ENCODE data around the gene PLA2G4F.

PLA2G4F gene

DNA sequence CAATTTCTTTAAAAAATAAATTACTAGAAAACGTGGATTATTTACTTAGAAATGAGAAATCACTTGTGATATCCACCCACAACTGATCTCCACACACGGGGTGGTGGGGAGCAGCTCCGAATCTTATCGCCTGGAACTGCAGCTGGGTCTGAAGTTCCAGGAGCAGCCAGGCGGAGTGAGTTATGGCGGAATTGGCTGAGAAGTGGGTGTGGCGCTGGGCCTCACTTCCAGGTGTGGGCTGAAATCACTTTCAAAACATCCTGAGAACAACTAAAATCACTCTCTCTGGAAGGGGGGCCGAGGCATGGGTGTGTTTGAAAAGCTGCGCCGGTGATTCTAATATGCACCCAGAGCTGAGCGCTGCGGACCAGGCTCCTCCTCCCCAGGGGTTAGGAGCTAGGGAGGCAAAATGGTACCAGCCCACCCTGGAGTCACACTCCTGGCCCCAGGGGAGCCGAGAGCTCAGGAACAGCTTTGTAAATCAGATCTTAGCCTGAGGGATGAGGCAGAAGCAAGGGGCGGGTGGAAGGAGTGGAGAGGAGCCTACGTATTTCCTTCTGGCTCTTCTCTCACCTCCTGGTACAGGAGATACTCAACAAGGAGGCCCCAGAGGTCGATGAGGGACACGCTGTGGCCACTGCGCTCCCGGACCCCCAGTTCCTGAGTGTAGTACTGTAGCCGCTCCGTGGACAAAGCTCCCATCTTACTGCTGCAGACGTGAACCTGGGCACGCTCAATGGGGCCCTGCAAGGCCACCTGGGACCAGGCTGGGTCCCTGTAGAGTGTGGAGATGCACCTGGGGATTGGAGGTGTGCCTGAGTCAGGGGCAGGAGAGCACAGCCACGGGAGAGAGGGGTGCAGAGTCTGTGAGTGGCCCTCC is 9.6 kb downstream of the PLA2G4F start:
- DNase-seq (ENCODE audit: low read depth), result no peak

DNA sequence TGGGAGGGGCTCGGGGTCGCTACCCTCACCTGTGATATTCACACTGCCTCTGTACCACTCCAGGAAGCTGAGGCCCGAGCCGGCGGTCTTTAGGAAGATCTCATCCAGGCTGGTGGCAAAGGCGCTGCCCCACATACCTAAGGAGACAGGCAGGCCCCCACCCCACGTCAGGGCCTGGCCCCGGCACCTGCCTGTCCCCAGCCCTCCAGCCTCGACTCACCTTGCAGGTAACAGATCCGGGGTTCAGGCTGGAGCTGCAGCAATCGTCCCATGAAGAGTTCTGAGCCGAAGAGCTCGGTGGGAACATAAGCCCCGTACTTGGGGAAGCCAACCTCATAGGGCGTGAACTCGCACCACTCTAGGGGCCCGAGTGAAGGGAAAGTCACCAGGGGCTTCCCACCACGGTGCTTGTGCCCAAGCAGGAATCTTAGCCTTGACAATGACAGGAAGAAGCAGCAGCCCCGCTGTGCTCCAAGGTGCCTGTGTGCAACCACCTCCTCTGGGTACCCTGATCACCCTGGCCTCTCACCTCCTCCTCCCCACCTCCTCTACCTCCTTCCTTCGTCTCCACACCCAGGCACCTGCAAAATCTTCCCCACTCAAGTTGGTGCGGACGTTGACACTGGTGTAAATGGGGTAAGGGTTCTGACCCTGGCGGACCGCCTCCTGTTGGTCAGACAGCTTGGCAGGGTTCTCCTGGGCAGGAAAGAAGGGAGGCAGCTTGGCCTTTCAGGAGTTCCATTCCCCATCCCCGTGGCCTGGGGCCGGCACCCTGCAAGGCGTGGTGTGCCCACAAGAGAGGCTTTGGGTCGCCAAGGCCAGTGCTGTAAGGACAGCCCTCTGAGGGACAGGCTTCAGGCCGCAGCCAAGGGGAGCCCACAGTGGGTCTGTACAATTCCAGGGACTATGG is 10.6 kb downstream of the PLA2G4F start:
- DNase-seq (ENCODE audit: low read depth), result no peak

- no peak for DNase-seq (ENCODE audit: low read depth)
These were observed 11.5 kb downstream of the PLA2G4F start for GRCh38 chr15:42144841-42145375.

DNA sequence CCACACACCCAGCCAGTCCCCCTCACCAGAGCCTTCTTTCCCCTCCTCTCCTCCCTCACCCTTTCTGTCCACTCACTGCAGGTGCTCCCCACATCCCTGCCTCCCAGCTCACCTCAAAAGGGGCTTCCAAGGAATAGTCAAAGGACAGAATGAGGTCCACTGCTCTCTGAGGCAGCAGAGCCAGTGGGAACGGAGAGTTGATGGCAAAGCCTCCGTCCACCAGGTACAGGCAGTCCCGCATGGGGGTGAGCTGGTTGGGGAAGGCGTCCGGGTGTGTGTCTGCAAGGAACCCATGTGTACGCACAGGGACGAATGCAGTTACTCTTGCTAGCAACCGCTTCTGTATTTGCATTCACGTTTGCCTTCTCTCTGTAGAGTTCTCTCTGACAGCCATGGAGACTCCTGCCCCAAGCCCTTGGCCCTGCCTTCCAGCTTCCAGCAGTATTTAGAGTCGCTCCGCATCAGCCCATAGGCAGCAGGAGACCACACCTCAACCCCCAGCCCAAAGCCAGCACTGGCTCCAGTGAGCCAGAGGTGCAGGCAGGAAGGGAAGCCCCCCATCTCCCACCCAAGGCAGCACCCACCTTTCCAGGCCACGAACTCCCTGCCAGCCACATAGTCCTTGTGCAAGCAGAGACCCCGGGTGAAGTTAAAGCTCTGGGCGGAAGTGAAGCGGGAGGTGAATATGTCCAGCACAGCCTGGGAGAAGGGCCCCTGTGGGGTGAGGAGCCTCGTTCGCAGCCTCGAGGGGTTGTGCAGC is 12.4 kb downstream of the PLA2G4F start:
- DNase-seq (ENCODE audit: low read depth), result no peak

- no peak for DNase-seq (ENCODE audit: low read depth)
These were observed 13.1 kb downstream of the PLA2G4F start for GRCh38 chr15:42143356-42143755.

- DNase-seq (ENCODE audit: low read depth), result no peak
These were observed 14.4 kb downstream of the PLA2G4F start for GRCh38 chr15:42141795-42142667.

DNA sequence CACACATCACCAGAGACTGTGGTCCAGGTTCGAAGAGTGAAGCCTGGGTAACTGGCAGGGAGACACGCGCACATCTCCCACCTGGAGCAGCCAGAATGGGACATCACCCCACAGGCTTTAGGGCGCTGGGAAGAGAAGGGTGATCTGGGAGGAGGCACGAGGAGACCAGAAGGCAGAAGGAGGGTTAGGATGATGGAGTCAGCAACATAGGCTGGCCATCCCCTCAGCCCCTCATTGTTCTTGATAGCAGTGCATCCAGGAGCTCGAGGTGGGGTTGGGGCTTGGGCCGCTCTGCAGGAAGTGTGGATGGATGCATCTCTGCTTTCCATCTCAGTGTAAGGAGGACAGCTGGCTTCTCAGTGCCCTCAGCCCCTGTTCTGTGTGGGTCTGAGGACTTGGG is 15.2 kb downstream of the PLA2G4F start:
- no peak for DNase-seq (ENCODE audit: low read depth)

DNA sequence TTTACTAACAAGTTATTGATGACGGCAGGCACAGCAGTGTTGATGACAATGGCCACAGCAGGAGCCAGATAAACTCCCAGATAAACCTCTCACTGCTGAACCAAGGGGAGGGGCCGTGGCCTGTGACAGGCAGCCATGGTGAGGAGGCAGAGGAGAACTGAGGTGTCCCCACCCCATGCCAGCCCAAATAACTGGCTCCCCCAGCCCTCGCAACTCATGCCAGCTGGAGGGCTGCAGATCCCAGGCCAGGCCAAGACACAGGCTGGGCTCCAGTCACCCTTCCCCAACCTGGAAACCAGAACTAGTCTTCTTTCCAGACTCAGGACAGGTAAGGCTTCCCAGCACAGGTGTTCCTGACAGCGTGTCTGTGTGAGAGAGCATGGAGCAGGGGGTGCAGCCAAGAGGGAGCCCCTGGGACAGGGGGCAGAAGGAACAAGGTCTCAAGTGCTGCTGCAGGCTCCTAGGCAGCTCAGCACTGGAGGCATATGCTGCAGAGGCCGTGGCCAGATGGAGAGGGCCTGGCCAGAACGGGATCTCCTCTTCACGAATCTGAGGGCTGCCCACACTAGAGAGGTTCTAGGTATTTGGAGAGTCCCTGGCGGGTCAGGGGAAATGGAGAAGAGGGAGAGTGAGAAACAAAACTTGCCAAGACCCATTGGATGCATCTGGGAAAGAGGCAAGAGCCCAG is 15.9 kb downstream of the PLA2G4F start:
- DNase-seq (ENCODE audit: low read depth), result no peak

GRCh38 chr15:42139596-42139995 is 16.8 kb downstream of the PLA2G4F start:
- DNase-seq (ENCODE audit: low read depth), result no peak

GRCh38 chr15:42138968-42139386 is 17.5 kb downstream of the PLA2G4F start:
- no peak for DNase-seq (ENCODE audit: low read depth)

DNA sequence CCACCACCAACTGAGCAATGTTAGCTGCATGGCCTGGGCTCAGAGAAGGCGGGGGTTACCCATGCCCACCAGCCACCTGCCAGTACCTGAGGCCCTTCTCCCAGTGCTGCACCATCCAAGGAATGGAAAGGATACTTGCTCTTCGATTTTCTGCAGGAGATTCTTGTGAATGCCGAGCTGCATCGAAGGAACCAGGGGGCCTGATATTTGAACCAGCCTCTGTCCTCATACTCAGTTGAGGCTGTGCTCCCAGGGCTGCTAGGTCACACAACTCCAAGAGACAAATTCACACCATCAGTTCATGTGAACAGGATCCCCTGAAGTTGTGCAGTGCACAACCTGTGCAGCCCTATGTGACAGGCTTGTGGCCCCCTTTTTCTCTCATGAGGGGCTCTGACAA is 18.0 kb downstream of the PLA2G4F start:
- DNase-seq (ENCODE audit: low read depth), result no peak

- peak; percentile 70 for DNase-seq (ENCODE audit: low read depth)
These were observed 18.8 kb downstream of the PLA2G4F start for GRCh38 chr15:42137461-42138261.

DNA sequence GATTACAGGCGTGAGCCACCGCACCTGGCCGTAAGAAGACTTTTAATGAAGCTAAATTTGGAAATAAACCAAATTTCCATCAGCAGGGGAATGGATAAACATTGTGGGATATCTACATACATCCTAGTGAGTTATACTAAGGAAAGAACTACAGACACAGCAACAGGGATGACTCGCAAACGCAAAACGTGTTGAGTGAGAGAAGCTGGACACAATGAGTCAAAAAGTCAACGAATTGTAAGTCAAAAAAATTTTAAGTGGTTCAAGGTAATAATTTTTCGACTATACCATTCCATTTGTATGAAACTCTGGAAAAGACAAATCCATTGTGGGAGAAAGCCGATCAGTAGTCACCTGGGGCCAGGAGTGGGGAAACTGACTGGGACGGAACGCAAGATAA is 19.9 kb downstream of the PLA2G4F start:
- no peak for DNase-seq (ENCODE audit: low read depth)

DNA sequence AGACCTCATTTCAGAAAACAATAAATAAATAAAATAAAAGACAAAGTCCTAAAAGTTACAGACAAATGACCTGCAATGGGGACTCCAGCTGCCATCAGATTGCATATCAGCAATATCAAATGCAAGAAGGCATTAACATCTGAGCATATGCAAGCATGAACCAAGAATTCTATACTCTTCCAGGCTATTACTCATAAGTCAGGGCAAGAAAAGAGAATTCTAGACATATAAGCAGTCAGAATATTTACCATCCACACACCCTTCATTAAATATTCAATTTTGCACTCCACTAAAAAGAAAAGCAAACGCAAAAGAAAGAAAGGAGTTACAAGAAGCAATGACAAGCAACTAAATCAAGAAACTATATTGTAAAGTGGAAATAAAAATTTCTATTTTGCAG is 21.1 kb downstream of the PLA2G4F start:
- no peak for DNase-seq (ENCODE audit: low read depth)

DNA sequence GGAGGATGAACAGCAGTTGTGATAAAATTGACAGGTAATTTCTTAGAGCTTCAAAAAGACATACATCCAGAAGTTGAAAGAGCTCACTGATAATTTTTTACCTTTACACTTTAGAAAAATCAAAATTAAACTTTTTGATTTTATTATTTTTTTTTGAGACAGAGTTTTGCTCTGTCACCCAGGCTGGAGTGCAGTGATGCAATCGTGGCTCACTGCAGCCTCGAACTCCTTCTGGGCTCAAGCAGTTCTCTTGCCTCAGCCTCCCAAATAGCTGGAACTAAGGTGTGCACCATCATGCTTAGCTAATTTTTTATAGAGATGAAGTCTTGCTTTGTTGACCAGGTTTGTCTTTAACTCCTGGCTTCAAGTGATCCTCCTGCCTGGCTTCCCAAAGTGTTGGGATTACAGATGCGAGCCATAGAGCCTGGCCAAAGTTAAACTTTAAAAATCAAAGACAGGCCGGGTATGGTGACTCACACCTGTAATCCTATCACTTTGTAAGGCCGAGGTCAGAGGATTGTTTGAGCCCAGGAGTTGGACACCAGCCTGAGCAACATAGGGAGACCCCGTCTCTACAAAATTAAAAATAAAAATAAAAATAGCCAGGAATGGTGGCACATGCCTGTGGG is 21.7 kb downstream of the PLA2G4F start:
- no peak for DNase-seq (ENCODE audit: low read depth)

- peak; percentile 61 for DNase-seq (ENCODE audit: low read depth)
These were observed 22.4 kb downstream of the PLA2G4F start for GRCh38 chr15:42133886-42134502.

DNA sequence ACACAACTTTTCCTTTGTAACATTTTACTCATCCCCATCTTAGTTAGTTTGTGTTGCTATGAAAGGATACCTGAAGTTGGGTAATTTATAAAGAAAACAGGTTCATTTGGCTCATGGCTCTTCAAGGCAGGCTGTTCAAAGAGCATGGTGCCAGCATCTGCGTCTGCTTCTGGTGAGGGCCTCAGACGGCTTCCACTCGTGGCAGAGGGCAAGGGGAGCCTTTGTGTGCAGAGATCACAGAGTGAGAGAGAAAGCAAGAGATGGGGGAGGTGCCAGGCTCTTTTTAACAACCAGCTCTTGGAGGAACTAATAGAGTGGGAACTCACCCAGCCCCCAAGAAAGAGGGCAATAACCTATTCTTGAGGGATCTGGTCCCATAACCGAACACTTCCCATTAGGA is 23.1 kb downstream of the PLA2G4F start:
- DNase-seq (ENCODE audit: low read depth), result no peak
